Dedifferentiated amniotic fluid mesenchymal stem cell (primary cell): ENCODE results near the gene CTCF.

Experiments used
- DNase-seq: peaks from one replicate; pipeline ENCODE4 v3.0.0-alpha.2; 2016; ENCODE audit errors: extremely low spot score

CTCF gene

GRCh38 chr16:67594956-67595355 is 32.6 kb downstream of the CTCF start:
- no peak for DNase-seq

GRCh38 chr16:67598527-67598926 is 36.2 kb downstream of the CTCF start:
- DNase-seq, result peak; percentile 39

GRCh38 chr16:67605641-67606040 is 43.3 kb downstream of the CTCF start:
- DNase-seq, result no peak

GRCh38 chr16:67606632-67607031 is 44.3 kb downstream of the CTCF start:
- no peak for DNase-seq

- DNase-seq, result no peak
Measured at GRCh38 chr16:67608364-67608763, 46.0 kb downstream of the CTCF start.

- no peak for DNase-seq
Measured at GRCh38 chr16:67613808-67614207, 51.5 kb downstream of the CTCF start.

GRCh38 chr16:67628216-67628615 is 65.9 kb downstream of the CTCF start:
- DNase-seq, result no peak

GRCh38 chr16:67632415-67633172 is 70.3 kb downstream of the CTCF start:
- no peak for DNase-seq

- no peak for DNase-seq
Measured at GRCh38 chr16:67636713-67637112, 74.4 kb downstream of the CTCF start.

- DNase-seq, result no peak
Measured at GRCh38 chr16:67637625-67638024, 75.3 kb downstream of the CTCF start.

GRCh38 chr16:67641779-67642708 is 79.7 kb downstream of the CTCF start:
- DNase-seq, result no peak

GRCh38 chr16:67644038-67644437 is 81.7 kb downstream of the CTCF start:
- DNase-seq, result no peak

- no peak for DNase-seq
Measured at GRCh38 chr16:67645397-67646121, 83.2 kb downstream of the CTCF start.

GRCh38 chr16:67647111-67647651 is 84.9 kb downstream of the CTCF start:
- no peak for DNase-seq

- DNase-seq, result no peak
Measured at GRCh38 chr16:67647681-67648080, 85.4 kb downstream of the CTCF start.

- no peak for DNase-seq
Measured at GRCh38 chr16:67648088-67648763, 85.9 kb downstream of the CTCF start.

GRCh38 chr16:67648764-67649407 is 86.6 kb downstream of the CTCF start:
- no peak for DNase-seq

GRCh38 chr16:67649494-67649931 is 87.2 kb downstream of the CTCF start:
- no peak for DNase-seq

GRCh38 chr16:67650023-67650422 is 87.7 kb downstream of the CTCF start:
- DNase-seq, result no peak

GRCh38 chr16:67651039-67651438 is 88.7 kb downstream of the CTCF start:
- DNase-seq, result no peak

GRCh38 chr16:67651847-67652246 is 89.5 kb downstream of the CTCF start:
- DNase-seq, result no peak
